ENCODE measurements around the gene TNNT2. TPM values are rescaled to one million over a fixed set of nuclear protein-coding genes. Genes with fewer than 3 reads are reported as not detected.
A peak's percentile ranks its signal among the peaks of the same experiment; 100 is the strongest.

Gene TNNT2
- total and polyA plus RNA-seq, 2 of the 13 experiments (the other 11 are each of a cell fraction or from before 2014, with no cell fraction given) = 0.20 to 0.63 TPM

GRCh38 chr1:201396861-201397464 lies 19.5 kb upstream of the TNNT2 start:
- ATAC-seq (peak; percentile 87), FAIRE-seq (peak; percentile 95), DNase-seq (ENCODE audit: low spot score) (peak; percentile 77)
- Histone ChIP-seq H3K4me2 (ENCODE audit: low read depth, low read length) (peak overlapping the region; percentile 93), H3K9ac (ENCODE audit: insufficient read depth, low read depth, low read length) (peak overlapping the region; percentile 88), H2AFZ (ENCODE audit: low read length) (no peak overlapping the region), H4K20me1 (ENCODE audit: insufficient read depth, low read length) (peaks cover 12% of the 10 kb centered on the region), H3K4me3 (replicated peaks in 1 of 3; ENCODE audit: insufficient read depth in 1 of 3, low read depth in 2 of 3, low read length in 3 of 3) (peak overlapping the region; percentile 77 to 82 (median 79)), H3K27ac (ENCODE audit: extremely low read length, insufficient read depth, low read length) (peak overlapping the region; percentile 84), H3K4me1 (ENCODE audit: insufficient read depth, low read length) (peaks cover 61% of the 10 kb centered on the region), H3K36me3 (replicated peaks in 1 of 2; ENCODE audit: control insufficient read depth in 1 of 2, insufficient read depth in 2 of 2, low read length in 2 of 2) (peaks cover 0 to 2% of the 10 kb centered on the region in 2 experiments; a peak in 1 of 5 replicates), H3K9me3 (ENCODE audit: low read length) (no peaks in the 10 kb centered on the region), H3K79me2 (ENCODE audit: insufficient read depth, low read length) (peaks cover 40% of the 10 kb centered on the region), H3K27me3 (ENCODE audit: control insufficient read depth in 1 of 2, insufficient read depth in 2 of 2, low read length in 2 of 2) (no peaks in the 10 kb centered on the region)
- 10% methylated on average over 2 of the region's 10 CpGs for WGBS (ENCODE audit: low lambda C conversion rate)
- intact Hi-C loops (cut with micrococcal nuclease; ENCODE audit: unreplicated experiment) = loop anchor here (1.0 kb wide), 2 partner anchors 8 to 12 kb away; no protein-coding TSS in a partner anchor
- in situ Hi-C loops (cut with HindIII; ENCODE audit: extremely low pct_ligation_motif_present, low pct_unique_long_range_greater_than_20kb) = no loop called here
- ChIA-PET POLR2A (interaction anchor here (0.6 to 3.5 kb wide), 3 partner anchors 8 to 11 kb away, joined by 3 to 40 read pairs (median 7); no protein-coding TSS in a partner anchor), CTCF (ENCODE audit: low intra/inter-chr PET ratio, low total read pairs) (interaction anchor here (1.1 to 1.4 kb wide), 2 partner anchors 12 kb away, joined by 3 read pairs; no protein-coding TSS in a partner anchor)
- BruUV-seq (replicated peaks) = no TSS peak
- TF ChIP-seq NRL (CRISPR knock-in tag; IDR thresholded peaks at IDR 0.05; ENCODE audit: borderline replicate concordance) = peak; percentile 76; the same call in 1 of the 2 replicates
- no peak for TF ChIP-seq GZF1 (CRISPR knock-in tag; IDR thresholded peaks at IDR 0.05)
- no peak for TF ChIP-seq TP53 (CRISPR knock-in tag; conservative IDR thresholded peaks at IDR 0.05)
- TF ChIP-seq PRDM4 (CRISPR knock-in tag; IDR thresholded peaks at IDR 0.05; ENCODE audit: borderline replicate concordance) = no peak
- no peak for TF ChIP-seq MTF1 (CRISPR knock-in tag; IDR thresholded peaks at IDR 0.05)
- TF ChIP-seq ZNF83 (CRISPR knock-in tag; IDR thresholded peaks at IDR 0.05; ENCODE audit: borderline replicate concordance) = no peak
- TF ChIP-seq ZNF18 (CRISPR knock-in tag; IDR thresholded peaks at IDR 0.05; ENCODE audit: insufficient replicate concordance) = peak; percentile 14
- TF ChIP-seq, protein P1, sequence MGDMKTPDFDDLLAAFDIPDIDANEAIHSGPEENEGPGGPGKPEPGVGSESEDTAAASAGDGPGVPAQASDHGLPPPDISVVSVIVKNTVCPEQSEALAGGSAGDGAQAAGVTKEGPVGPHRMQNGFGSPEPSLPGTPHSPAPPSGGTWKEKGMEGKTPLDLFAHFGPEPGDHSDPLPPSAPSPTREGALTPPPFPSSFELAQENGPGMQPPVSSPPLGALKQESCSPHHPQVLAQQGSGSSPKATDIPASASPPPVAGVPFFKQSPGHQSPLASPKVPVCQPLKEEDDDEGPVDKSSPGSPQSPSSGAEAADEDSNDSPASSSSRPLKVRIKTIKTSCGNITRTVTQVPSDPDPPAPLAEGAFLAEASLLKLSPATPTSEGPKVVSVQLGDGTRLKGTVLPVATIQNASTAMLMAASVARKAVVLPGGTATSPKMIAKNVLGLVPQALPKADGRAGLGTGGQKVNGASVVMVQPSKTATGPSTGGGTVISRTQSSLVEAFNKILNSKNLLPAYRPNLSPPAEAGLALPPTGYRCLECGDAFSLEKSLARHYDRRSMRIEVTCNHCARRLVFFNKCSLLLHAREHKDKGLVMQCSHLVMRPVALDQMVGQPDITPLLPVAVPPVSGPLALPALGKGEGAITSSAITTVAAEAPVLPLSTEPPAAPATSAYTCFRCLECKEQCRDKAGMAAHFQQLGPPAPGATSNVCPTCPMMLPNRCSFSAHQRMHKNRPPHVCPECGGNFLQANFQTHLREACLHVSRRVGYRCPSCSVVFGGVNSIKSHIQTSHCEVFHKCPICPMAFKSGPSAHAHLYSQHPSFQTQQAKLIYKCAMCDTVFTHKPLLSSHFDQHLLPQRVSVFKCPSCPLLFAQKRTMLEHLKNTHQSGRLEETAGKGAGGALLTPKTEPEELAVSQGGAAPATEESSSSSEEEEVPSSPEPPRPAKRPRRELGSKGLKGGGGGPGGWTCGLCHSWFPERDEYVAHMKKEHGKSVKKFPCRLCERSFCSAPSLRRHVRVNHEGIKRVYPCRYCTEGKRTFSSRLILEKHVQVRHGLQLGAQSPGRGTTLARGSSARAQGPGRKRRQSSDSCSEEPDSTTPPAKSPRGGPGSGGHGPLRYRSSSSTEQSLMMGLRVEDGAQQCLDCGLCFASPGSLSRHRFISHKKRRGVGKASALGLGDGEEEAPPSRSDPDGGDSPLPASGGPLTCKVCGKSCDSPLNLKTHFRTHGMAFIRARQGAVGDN (CRISPR knock-in tag; IDR thresholded peaks at IDR 0.05) = peak; percentile 92
- TF ChIP-seq, protein P2, sequence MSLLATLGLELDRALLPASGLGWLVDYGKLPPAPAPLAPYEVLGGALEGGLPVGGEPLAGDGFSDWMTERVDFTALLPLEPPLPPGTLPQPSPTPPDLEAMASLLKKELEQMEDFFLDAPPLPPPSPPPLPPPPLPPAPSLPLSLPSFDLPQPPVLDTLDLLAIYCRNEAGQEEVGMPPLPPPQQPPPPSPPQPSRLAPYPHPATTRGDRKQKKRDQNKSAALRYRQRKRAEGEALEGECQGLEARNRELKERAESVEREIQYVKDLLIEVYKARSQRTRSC (CRISPR knock-in tag; IDR thresholded peaks at IDR 0.05; ENCODE audit: low read depth) = no peak
- no peak for TF ChIP-seq RFXANK (CRISPR knock-in tag; IDR thresholded peaks at IDR 0.05)
